K562 (cell line): ENCODE measurements around the gene KLHL34. TPM values are rescaled to one million over a fixed set of nuclear protein-coding genes. Genes with fewer than 3 reads are reported as not detected.

ENCODE experiments used
- ATAC-seq: fragments of 200-7000 bp; cut with Tn5 transposase; 3 replicates; pipeline ENCODE4 v1.9.1; 2020; ENCODE audit warnings: moderate library complexity
- BruUV-seq: library from RNA; stranded (reverse); fragments of 400-500 nt; replicated peaks from 2 replicates; lab custom pipeline; 2021; lab: Mats Ljungman, UMichigan
- CTCF ChIA-PET: fragments of 300-600 bp; formaldehyde crosslinking; extraction: SDS; loops from one replicate; lab custom pipeline; 2021; ENCODE audit warnings: low intra/inter-chr PET ratio; lab: Yijun Ruan, JAX
- POLR2A ChIA-PET: fragments of 300-600, 350-650 bp; sonication (Branson Sonifier 250); formaldehyde crosslinking; extraction: SDS; loops from one replicate; lab custom pipeline; 2021; ENCODE audit warnings: antibody characterized with exemption, inconsistent platforms; lab: Yijun Ruan, JAX
- DNase-seq, 4 experiments: peaks; one replicate each; pipeline versions ENCODE4 v3.0.0 to v3.0.0-alpha.2; 2011 to 2018; ENCODE audit warnings: low spot score in 3 of 4, mixed read lengths in 3 of 4; ENCODE audit errors: extremely low read depth in 1 of 4
- FAIRE-seq: peaks from 2 replicates; lab custom pipeline; 2011; peaks lifted over from hg19 to GRCh38; lab: Jason Lieb, UNC
- H2AFZ ChIP-seq: 2 replicates; pipeline ENCODE4 v1.6.0; 2011; ENCODE audit warnings: low read depth, low read length, control low read depth, inconsistent platforms
- H3K27ac ChIP-seq: fragments of 200-600 bp; 3 replicates; pipeline ENCODE4 v1.8.0; 2011; ENCODE audit warnings: low read depth, mild to moderate bottlenecking, control low read depth, inconsistent platforms, low read length, moderate library complexity, mixed read lengths; ENCODE audit errors: extremely low read depth
- H3K27me3 ChIP-seq, 2 experiments: fragments of 300-600 bp in 1 of 2; 2 replicates in 1 of 2; 3 replicates in 1 of 2; pipeline versions ENCODE4 v1.6.0 to v1.8.0; 2011; ENCODE audit warnings: inconsistent platforms in 2 of 2, low read length in 2 of 2, mild to moderate bottlenecking in 1 of 2, mixed read lengths in 1 of 2, moderate library complexity in 1 of 2; ENCODE audit not compliant: control insufficient read depth in 2 of 2, insufficient read depth in 2 of 2
- H3K36me3 ChIP-seq: fragments of 300-600 bp; 3 replicates; pipeline ENCODE4 v1.8.0; 2011; ENCODE audit warnings: mild to moderate bottlenecking, low read length, inconsistent platforms; ENCODE audit not compliant: control insufficient read depth, insufficient read depth
- H3K4me1 ChIP-seq, 2 experiments: fragments of 200-600 bp in 1 of 2; replicated peaks in 1 of 2; 2 replicates in 1 of 2; 3 replicates in 1 of 2; pipeline versions ENCODE4 v1.5.1 to v1.8.0; 2011; ENCODE audit warnings: inconsistent platforms in 2 of 2, low read length in 2 of 2, mild to moderate bottlenecking in 1 of 2, mixed read lengths in 1 of 2, moderate library complexity in 1 of 2; ENCODE audit not compliant: control insufficient read depth in 2 of 2, insufficient read depth in 2 of 2
- H3K4me2 ChIP-seq: 2 replicates; pipeline ENCODE4 v1.6.1; 2011; ENCODE audit warnings: low read length, control low read depth, inconsistent platforms, mixed read lengths; ENCODE audit not compliant: insufficient read depth
- H3K4me3 ChIP-seq: fragments of 200-600 bp; sonication (generic), shearing (Covaris generic); 2 replicates; pipeline ENCODE4 v1.5.1; 2016; ENCODE audit warnings: control low read depth, inconsistent platforms
- H3K79me2 ChIP-seq: fragments of 200-600 bp; 3 replicates; pipeline ENCODE4 v1.8.0; 2011; ENCODE audit warnings: low read length, inconsistent platforms; ENCODE audit not compliant: control insufficient read depth, insufficient read depth
- H3K9ac ChIP-seq, 2 experiments: 2 replicates each; pipeline versions ENCODE4 v1.6.0 to v1.6.1; 2011; ENCODE audit warnings: low read depth in 2 of 2, low read length in 2 of 2, control low read depth in 1 of 2, inconsistent platforms in 1 of 2, mild to moderate bottlenecking in 1 of 2, mixed read lengths in 1 of 2; ENCODE audit not compliant: insufficient read depth in 1 of 2
- H3K9me1 ChIP-seq: one replicate; pipeline ENCODE4 v1.6.0; 2011; ENCODE audit warnings: inconsistent platforms, mild to moderate bottlenecking, low read length, moderate library complexity; ENCODE audit not compliant: control insufficient read depth, insufficient read depth
- H3K9me3 ChIP-seq: replicated peaks from 2 replicates; pipeline ENCODE4 v1.5.1; 2011; ENCODE audit warnings: low read depth, low read length, inconsistent platforms; ENCODE audit not compliant: control insufficient read depth, insufficient read depth
- H4K20me1 ChIP-seq: replicated peaks from 2 replicates; pipeline ENCODE4 v1.6.1; 2011; ENCODE audit warnings: low read length, inconsistent platforms, mixed read lengths; ENCODE audit not compliant: control insufficient read depth, insufficient read depth
- ADNP ChIP-seq: fragments of 200-800 bp; sonication (Bioruptor generic); IDR thresholded peaks from 2 replicates; pipeline ENCODE4 v1.6.1; 2016; ENCODE audit warnings: missing genetic modification characterization, missing compliant biosample characterization
- CREM ChIP-seq: IDR thresholded peaks from 2 replicates; pipeline ENCODE4 v1.6.1; 2014; ENCODE audit warnings: antibody characterized with exemption, low read depth
- FOXJ3 ChIP-seq: sonication (generic); formaldehyde crosslinking; IDR thresholded peaks from 2 replicates; pipeline ENCODE4 v1.4.0; 2020; ENCODE audit warnings: mild to moderate bottlenecking, missing genetic modification reagents
- GTF2F1 ChIP-seq: IDR thresholded peaks from 2 replicates; pipeline ENCODE4 v1.6.1; 2011; ENCODE audit warnings: low read depth, low read length, improper control_type of control experiment
- HDAC8 ChIP-seq: fragments of 450-650 bp; IDR thresholded peaks from 2 replicates; pipeline ENCODE4 v1.6.1; 2016; ENCODE audit warnings: mild to moderate bottlenecking, missing genetic modification characterization, moderate library complexity, missing compliant biosample characterization
- KLF10 ChIP-seq: fragments of 250-450 bp; sonication (Bioruptor Pico); IDR thresholded peaks from 2 replicates; pipeline ENCODE4 v1.6.1; 2021; ENCODE audit warnings: matching md5 sums
- MIER1 ChIP-seq: fragments of 450-650 bp; IDR thresholded peaks from 2 replicates; pipeline ENCODE4 v1.6.1; 2016; ENCODE audit warnings: antibody characterized with exemption, mild to moderate bottlenecking, low read depth
- MTA3 ChIP-seq: fragments of 450-650 bp; formaldehyde crosslinking; IDR thresholded peaks from 2 replicates; pipeline ENCODE4 v1.6.1; 2017; ENCODE audit warnings: mild to moderate bottlenecking, borderline replicate concordance
- PHF8 ChIP-seq: fragments of 200-600 bp; sonication (generic); IDR thresholded peaks from 2 replicates; pipeline ENCODE4 v1.6.1; 2012; ENCODE audit warnings: mixed run types, mild to moderate bottlenecking, inconsistent platforms, low read length, moderate library complexity, borderline replicate concordance
- POLR2AphosphoS2 ChIP-seq: IDR thresholded peaks from 2 replicates; pipeline ENCODE4 v1.6.1; 2012; ENCODE audit warnings: low read length, improper control_type of control experiment
- SMC3 ChIP-seq: conservative IDR thresholded peaks from 2 replicates; pipeline ENCODE4 v1.6.1; 2011; ENCODE audit warnings: low read depth, low read length, improper control_type of control experiment; ENCODE audit not compliant: insufficient read depth
- TCF3 ChIP-seq: sonication (generic); formaldehyde crosslinking; IDR thresholded peaks from 2 replicates; pipeline ENCODE4 v1.4.0; 2020; ENCODE audit warnings: mild to moderate bottlenecking, missing genetic modification reagents
- ZNF184 ChIP-seq: sonication (generic); formaldehyde crosslinking; IDR thresholded peaks from 2 replicates; pipeline ENCODE4 v1.5.0; 2020; ENCODE audit warnings: missing genetic modification reagents
- WGBS: fragments of 100-300 bp; shearing (Covaris generic); methylation state at CpG from one replicate; pipeline ENCODE4 v1.1.6; 2016; ENCODE audit warnings: low coverage, mixed read lengths; ENCODE audit not compliant: insufficient coverage; ENCODE audit errors: missing lambda C conversion rate; 5-methylcytosine and 5-hydroxymethylcytosine counted together
- in situ Hi-C: fragments of 300-500 bp; cut with MboI; formaldehyde crosslinking; loops from 4 replicates; pipeline ENCODE4 v1.15.0; 2018; ENCODE audit warnings: inconsistent platforms, mixed read lengths
- intact Hi-C: fragments of 100-400 bp; cut with micrococcal nuclease; formaldehyde crosslinking; loops from 2 replicates; pipeline ENCODE4 v1.14.2; 2022
- polyA plus RNA-seq, 8 experiments: library from polyadenylated mRNA; depleted of rRNA in 4 of 8; stranded (reverse) in 5 of 8; unstranded in 3 of 8; fragments of >200 nt; fragmentation: Nextera tagmentation in 2 of 8; fragmentation: Illumina TruSeq in 1 of 8; extraction: Ambion mirVana in 2 of 8; extraction: Trizol in 1 of 8; gene quantifications; 2 replicates each; pipeline versions ENCODE4 v1.2.1 to v1.2.3, GENCODE V29; 2011 to 2014; ENCODE audit warnings: inconsistent platforms in 1 of 8, missing spikeins in 1 of 8
- total RNA-seq, 7 experiments: library from RNA; depleted of rRNA in 6 of 7; stranded (reverse); fragments of >200 nt in 6 of 7; fragmentation: Illumina TruSeq in 2 of 7; extraction: Trizol in 2 of 7; gene quantifications; 2 replicates each; pipeline versions ENCODE4 v1.2.1 to v1.2.3, GENCODE V29; 2011 to 2021; ENCODE audit warnings: low replicate concordance in 1 of 7
- TF ChIP-seq, protein P1 (sequence below): sonication (generic); formaldehyde crosslinking; IDR thresholded peaks from 2 replicates; pipeline ENCODE4 v1.9.0; 2022; ENCODE audit warnings: mild to moderate bottlenecking, missing genetic modification reagents
- TF ChIP-seq, protein P2 (sequence below), 2 experiments: IDR thresholded peaks; 2 replicates each; pipeline ENCODE4 v1.6.1; 2012; ENCODE audit warnings: improper control_type of control experiment in 2 of 2, low read depth in 2 of 2, low read length in 2 of 2, borderline replicate concordance in 1 of 2

KLHL34 gene
- total and polyA plus RNA-seq, 9 of the 15 experiments (the other 6 are each of a cell fraction or from before 2014, with no cell fraction given), result not detected

DNA sequence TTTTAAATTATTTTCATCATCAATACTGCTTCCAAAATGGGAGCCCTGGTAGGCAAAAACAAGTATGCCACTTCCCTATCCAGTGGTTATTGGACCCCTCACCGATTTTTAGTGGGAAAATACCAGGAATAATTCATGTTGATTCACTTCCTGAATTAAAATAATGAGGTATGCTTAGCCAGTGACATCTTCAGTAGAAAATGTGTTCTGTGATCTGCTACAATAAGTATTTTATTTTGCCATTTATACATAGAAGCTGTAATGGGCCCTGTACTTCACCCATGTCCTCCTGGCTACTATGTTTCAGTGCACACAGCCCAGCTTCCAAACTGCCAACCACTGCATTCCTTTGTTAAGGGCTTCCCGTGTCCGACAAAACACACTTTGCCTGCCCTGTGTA is 41.0 kb upstream of the KLHL34 start:
- TF ChIP-seq POLR2AphosphoS2, result no peak
- no peak for TF ChIP-seq MTA3
- no peak for TF ChIP-seq KLF10
- no peak for TF ChIP-seq GTF2F1
- no peak for TF ChIP-seq ADNP
- TF ChIP-seq CREM, result no peak
- TF ChIP-seq, protein P1, sequence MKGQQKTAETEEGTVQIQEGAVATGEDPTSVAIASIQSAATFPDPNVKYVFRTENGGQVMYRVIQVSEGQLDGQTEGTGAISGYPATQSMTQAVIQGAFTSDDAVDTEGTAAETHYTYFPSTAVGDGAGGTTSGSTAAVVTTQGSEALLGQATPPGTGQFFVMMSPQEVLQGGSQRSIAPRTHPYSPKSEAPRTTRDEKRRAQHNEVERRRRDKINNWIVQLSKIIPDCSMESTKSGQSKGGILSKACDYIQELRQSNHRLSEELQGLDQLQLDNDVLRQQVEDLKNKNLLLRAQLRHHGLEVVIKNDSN (CRISPR knock-in tag), result no peak
- TF ChIP-seq, all 486 proteins: peak for 0
- Histone ChIP-seq H3K9me1 (no peaks in the 10 kb centered on the region), H3K4me1 (no peaks in the 10 kb centered on the region), H2AFZ (no peak overlapping the region), H3K9me3 (no peaks in the 10 kb centered on the region), H3K4me3 (no peak overlapping the region), H3K36me3 (no peaks in the 10 kb centered on the region), H3K79me2 (no peaks in the 10 kb centered on the region), H3K4me2 (no peak overlapping the region), H3K9ac (no peak overlapping the region), H3K27ac (no peak overlapping the region), H4K20me1 (no peaks in the 10 kb centered on the region), H3K27me3 (no peaks in the 10 kb centered on the region)
- DNase-seq (no peak), ATAC-seq (no peak), FAIRE-seq (no peak)
- in situ Hi-C loops (no loop called here), intact Hi-C loops (no loop called here)
- CTCF ChIA-PET, result no interaction called here
- 0% methylated on average over 3 of the region's 3 CpGs for WGBS
- POLR2A ChIA-PET, result no interaction called here
- no TSS peak for BruUV-seq

DNA sequence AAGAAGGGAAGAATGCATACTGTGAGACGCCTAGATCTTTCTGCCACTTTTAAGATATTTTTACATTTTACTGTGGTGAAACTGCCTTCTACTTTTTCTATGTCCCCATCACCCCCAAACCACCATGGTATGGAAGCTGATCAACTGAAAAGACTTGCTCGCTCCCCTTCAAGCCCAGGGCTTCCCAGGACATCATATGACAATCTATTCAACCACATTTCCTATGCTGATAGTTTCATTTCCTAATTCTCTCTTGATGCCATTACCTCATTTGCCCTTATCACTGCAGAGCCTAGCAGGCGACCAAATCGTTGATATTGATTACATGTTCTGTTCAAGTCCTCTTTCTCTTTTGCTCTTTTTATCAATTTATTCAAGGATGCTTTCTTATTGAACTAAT is 40.1 kb upstream of the KLHL34 start:
- POLR2A ChIA-PET, result no interaction called here
- FAIRE-seq (no peak), ATAC-seq (no peak), DNase-seq (no peak)
- Histone ChIP-seq H3K27ac (no peak overlapping the region), H3K27me3 (no peaks in the 10 kb centered on the region), H4K20me1 (no peaks in the 10 kb centered on the region), H3K4me2 (no peak overlapping the region), H2AFZ (no peak overlapping the region), H3K4me1 (no peaks in the 10 kb centered on the region), H3K4me3 (no peak overlapping the region), H3K9me3 (no peaks in the 10 kb centered on the region), H3K36me3 (no peaks in the 10 kb centered on the region)
- intact Hi-C loops, result no loop called here
- in situ Hi-C loops, result no loop called here
- no TSS peak for BruUV-seq
- CTCF ChIA-PET, result no interaction called here
- no peak for TF ChIP-seq ZNF184
- TF ChIP-seq SMC3, result no peak
- TF ChIP-seq CREM, result no peak
- TF ChIP-seq, protein P2, sequence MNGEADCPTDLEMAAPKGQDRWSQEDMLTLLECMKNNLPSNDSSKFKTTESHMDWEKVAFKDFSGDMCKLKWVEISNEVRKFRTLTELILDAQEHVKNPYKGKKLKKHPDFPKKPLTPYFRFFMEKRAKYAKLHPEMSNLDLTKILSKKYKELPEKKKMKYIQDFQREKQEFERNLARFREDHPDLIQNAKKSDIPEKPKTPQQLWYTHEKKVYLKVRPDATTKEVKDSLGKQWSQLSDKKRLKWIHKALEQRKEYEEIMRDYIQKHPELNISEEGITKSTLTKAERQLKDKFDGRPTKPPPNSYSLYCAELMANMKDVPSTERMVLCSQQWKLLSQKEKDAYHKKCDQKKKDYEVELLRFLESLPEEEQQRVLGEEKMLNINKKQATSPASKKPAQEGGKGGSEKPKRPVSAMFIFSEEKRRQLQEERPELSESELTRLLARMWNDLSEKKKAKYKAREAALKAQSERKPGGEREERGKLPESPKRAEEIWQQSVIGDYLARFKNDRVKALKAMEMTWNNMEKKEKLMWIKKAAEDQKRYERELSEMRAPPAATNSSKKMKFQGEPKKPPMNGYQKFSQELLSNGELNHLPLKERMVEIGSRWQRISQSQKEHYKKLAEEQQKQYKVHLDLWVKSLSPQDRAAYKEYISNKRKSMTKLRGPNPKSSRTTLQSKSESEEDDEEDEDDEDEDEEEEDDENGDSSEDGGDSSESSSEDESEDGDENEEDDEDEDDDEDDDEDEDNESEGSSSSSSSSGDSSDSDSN (IDR thresholded peaks at IDR 0.05; ENCODE audit: borderline replicate concordance in 1 of 2, low read depth in 2 of 2, low read length in 2 of 2), result no peak
- no peak for TF ChIP-seq FOXJ3 (CRISPR knock-in tag)
- no peak for TF ChIP-seq PHF8
- no peak for TF ChIP-seq MIER1
- TF ChIP-seq TCF3, result no peak
- no peak for TF ChIP-seq HDAC8 (tag)
- TF ChIP-seq, all 486 proteins: peak for 0
- WGBS, result 0% methylated on average over 3 of the region's 4 CpGs
- Histone ChIP-seq H3K9ac (no peak overlapping the region), H3K79me2 (no peaks in the 10 kb centered on the region), H3K9me1 (no peaks in the 10 kb centered on the region)
